ENCODE results near the gene DMRTC1B.
"Not testable (repeated sequence)": the region's sequence is repeated elsewhere in the genome, so short reads cannot be mapped to it uniquely, and the experiment has no call there.

Gene DMRTC1B

GRCh38 chrX:72776653-72777466, at the start of gene DMRTC1B:
DMRTC1B (plus strand) TSS chrX:72776890; CDS start chrX:72845136, 68,246 bp downstream.
- DNase-seq, result not testable (repeated sequence)

- DNase-seq, result no peak
Observed at GRCh38 chrX:72727846-72728245, 48.8 kb upstream of the DMRTC1B start.

DNA sequence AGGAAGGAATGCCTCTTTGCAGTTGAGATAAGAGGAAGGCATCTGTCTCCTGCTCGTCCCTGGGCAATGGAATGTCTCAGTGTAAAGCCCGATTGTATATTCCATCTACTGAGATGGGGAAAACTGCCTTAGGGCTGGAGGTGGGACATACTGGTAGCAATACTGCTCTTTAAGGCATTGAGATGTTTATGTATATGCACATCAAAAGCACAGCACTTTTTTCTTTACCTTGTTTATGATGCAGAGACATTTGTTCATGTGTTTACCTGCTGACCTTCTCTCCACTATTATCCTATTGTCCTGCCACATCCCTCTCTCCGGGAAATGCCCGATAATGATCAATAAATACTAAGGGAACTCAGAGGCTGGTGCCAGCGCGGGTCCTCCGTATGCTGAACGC, 43.1 kb upstream of the DMRTC1B start:
- DNase-seq, result not testable (repeated sequence)

- DNase-seq, result no peak
Observed at GRCh38 chrX:72735561-72735960, 41.1 kb upstream of the DMRTC1B start.

DNA sequence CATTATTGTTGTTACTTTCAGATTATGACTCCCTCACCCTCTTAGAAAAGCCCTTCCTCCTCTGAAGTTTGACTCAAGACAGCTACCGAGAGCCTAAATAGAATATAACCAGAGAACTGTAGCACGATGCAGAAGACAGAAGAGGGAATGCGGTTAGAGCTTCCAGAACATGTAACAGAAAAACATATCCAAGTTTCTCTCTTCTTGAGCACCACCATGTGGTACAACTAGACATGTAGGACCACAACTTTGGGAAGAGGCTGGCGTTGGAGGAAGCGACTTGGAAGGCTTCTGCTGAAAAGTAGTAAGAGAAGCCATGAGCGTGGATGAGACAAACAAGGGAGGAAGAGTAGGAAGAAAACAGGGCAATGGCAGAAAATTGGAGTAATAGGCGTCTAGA, 31.1 kb upstream of the DMRTC1B start:
- not testable (repeated sequence) for DNase-seq

DNA sequence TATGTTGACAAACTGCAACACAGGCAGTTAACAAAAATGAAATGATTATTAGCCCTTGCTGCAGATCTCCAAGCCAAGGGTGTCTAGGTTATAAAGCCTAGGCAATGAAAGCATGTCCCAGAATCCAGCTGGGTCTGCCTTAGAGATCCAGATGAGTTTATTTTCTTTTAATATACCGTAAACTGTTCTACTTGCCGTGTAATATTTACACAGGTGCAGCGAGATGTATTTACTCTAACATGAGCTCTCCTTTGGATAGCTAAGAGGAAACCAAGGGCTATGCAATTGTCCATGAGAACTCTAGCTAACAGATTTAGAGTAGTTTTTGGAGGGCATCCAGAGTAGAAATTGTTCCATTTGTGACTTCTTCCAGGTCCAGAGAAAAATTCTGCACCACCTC, 28.1 kb upstream of the DMRTC1B start:
- not testable (repeated sequence) for DNase-seq

- DNase-seq, result not testable (repeated sequence)
Observed at GRCh38 chrX:72760454-72760853, 16.2 kb upstream of the DMRTC1B start.

GRCh38 chrX:72777467-72777790, 739 bp downstream of the DMRTC1B start:
- DNase-seq, result not testable (repeated sequence)

GRCh38 chrX:72778146-72778545, 1.5 kb downstream of the DMRTC1B start:
- DNase-seq, result not testable (repeated sequence)

- not testable (repeated sequence) for DNase-seq
Observed at GRCh38 chrX:72782560-72782959, 5.9 kb downstream of the DMRTC1B start, which contains the start of gene FAM236B. FAM236B (minus strand) TSS chrX:72782660; CDS start chrX:72782560, 100 bp downstream.

DNA sequence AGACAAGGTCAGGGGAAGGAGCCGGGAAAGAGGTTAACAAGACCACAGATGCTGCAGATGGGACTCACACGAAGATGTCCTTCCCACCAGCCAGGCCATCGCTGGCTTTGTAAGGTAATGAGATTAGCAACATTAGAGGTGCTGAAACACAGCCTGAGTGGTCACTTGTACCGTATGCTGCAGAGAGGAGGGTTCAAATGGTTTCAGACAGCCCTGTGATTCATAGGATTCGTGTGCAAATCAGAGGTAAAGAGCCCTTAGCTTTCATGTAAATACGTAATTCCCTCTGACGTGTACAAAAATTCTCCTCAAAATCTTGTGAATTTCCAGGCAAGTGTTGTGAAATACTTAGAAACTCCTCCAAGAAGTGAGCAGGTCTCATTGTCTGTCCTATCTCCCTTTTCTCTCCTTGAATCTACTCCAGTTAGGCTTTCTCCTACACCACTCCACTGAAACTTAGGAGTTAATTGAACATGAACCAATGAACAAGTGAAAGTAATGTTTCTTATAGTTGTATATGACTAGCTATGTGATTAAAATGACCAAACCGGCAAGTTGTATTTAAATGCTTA, 6.8 kb downstream of the DMRTC1B start:
- DNase-seq, result not testable (repeated sequence)

GRCh38 chrX:72783964-72784363, 7.3 kb downstream of the DMRTC1B start:
- DNase-seq, result not testable (repeated sequence)

GRCh38 chrX:72788142-72788541, 11.5 kb downstream of the DMRTC1B start:
- not testable (repeated sequence) for DNase-seq

DNA sequence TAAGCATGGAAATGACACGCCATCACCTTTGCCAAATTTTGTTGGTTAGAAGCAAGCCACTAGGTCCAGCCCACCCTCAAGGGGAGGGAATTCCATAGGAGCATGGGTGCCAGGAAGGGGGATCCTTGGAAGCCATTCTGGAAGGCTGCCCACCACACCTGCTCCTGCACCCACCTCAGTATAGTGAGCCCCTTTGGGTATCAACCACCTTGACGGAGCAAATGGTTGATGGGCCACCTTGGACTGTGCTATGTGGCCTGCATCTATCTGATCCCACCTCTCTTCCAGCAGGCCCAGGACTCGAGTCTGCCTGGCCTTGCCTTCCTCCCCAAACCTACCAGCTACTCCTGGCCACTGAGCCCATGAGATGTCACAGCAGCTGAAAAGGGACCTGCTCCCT, 13.7 kb downstream of the DMRTC1B start:
- DNase-seq, result not testable (repeated sequence)

DNA sequence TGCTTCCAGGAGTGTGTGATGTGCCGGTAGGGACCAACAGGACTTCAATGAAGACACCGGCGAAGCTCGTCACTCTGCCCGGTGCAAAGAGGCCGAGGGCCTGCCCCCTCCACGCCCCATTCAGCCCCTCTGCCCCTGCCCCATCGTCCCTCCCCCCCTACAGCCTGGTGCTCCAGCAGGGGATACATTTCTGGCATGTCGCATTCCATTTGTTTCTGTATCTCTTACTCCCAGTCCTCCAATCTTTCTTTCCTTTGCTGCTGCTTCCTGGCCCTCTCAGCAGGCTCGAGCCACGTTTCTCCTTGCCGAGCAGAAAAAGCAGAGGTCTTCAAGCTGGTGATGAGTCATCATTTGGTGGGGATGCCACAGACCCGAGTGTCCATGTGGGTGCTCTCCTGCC, 31.4 kb downstream of the DMRTC1B start, which contains the start of gene FAM236D:
Gene FAM236D (minus strand): TSS at position 101 of the 400 bp plus-strand sequence. CDS start 100 bp downstream, at position 1.
- not testable (repeated sequence) for DNase-seq

DNA sequence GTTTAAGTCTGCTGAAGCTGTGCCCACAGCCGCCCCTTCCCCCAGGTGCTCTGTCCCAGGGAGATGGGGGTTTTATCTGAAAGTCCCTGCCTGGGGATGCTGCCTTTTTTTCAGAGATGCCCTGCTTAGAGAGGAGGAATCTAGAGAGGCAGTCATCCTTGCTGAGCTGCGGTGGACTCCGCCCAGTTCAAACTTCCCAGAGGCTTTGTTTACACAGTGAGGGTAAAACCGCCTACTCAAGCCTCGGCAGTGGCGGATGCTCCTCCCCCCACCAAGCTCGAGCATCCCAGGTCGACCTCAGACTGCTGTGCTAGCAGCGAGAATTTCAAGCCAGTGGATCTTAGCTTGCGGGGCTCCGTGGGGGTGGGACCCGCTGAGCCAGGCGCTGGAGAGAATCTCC, 54.0 kb downstream of the DMRTC1B start:
- not testable (repeated sequence) for DNase-seq

- DNase-seq, result not testable (repeated sequence)
Observed at GRCh38 chrX:72837532-72837931, 60.8 kb downstream of the DMRTC1B start.

GRCh38 chrX:72882898-72883297, 106.2 kb downstream of the DMRTC1B start:
- not testable (repeated sequence) for DNase-seq

DNA sequence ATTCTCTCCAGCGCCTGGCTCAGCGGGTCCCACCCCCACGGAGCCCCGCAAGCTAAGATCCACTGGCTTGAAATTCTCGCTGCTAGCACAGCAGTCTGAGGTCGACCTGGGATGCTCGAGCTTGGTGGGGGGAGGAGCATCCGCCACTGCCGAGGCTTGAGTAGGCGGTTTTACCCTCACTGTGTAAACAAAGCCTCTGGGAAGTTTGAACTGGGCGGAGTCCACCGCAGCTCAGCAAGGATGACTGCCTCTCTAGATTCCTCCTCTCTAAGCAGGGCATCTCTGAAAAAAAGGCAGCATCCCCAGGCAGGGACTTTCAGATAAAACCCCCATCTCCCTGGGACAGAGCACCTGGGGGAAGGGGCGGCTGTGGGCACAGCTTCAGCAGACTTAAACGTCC, 113.0 kb downstream of the DMRTC1B start:
- not testable (repeated sequence) for DNase-seq
